Right renal pelvis (tissue), 4 donors: ENCODE measurements around the gene TLX2. TPM values are rescaled to one million over a fixed set of nuclear protein-coding genes. Genes with fewer than 3 reads are reported as not detected.

Experiments used
- DNase-seq, 4 donors: peaks; one replicate each; pipeline ENCODE4 v3.0.0-alpha.2; 2013; ENCODE audit warnings: low read depth in 4 of 4, low spot score in 3 of 4, missing footprints in 1 of 4
- polyA plus RNA-seq, 4 donors: library from polyadenylated mRNA; unstranded; fragments of 120-200 nt; gene quantifications; one replicate each; pipeline ENCODE4 v1.2.1, GENCODE V29; 2013; ENCODE audit not compliant: insufficient read length in 4 of 4

Gene TLX2
- polyA plus RNA-seq, 4 donors: 0.26 TPM; not detected in 3

GRCh38 chr2:74510272-74510671 is 4.0 kb upstream of the TLX2 start:
- DNase-seq: no peak

- DNase-seq: no peak
These were observed 2.9 kb upstream of the TLX2 start for GRCh38 chr2:74511104-74511989.

- DNase-seq: no peak
These were observed 1.3 kb upstream of the TLX2 start for GRCh38 chr2:74512744-74513604.

- no peak for DNase-seq
These were observed 464 bp upstream of the TLX2 start for GRCh38 chr2:74513605-74514367.

GRCh38 chr2:74515271-74515980 is 1.2 kb downstream of the TLX2 start:
- DNase-seq: no peak

- no peak for DNase-seq
These were observed 1.9 kb downstream of the TLX2 start for GRCh38 chr2:74515981-74516633.

GRCh38 chr2:74516650-74517049 is 2.4 kb downstream of the TLX2 start:
- DNase-seq: no peak

GRCh38 chr2:74522516-74522915 is 8.3 kb downstream of the TLX2 start:
- DNase-seq: no peak

GRCh38 chr2:74524005-74524404 is 9.8 kb downstream of the TLX2 start:
- no peak for DNase-seq

GRCh38 chr2:74524955-74525716 is 10.9 kb downstream of the TLX2 start:
- no peak for DNase-seq

GRCh38 chr2:74525717-74526648 is 11.7 kb downstream of the TLX2 start, which contains the start of gene DQX1:
Gene DQX1, minus strand, starts transcription at chr2:74526231. Its CDS starts 502 bp downstream, at chr2:74525729.
- no peak for DNase-seq

GRCh38 chr2:74526649-74527230 is 12.5 kb downstream of the TLX2 start:
- no peak for DNase-seq

GRCh38 chr2:74527741-74528140 is 13.5 kb downstream of the TLX2 start:
- DNase-seq: no peak

GRCh38 chr2:74528600-74529356 is 14.5 kb downstream of the TLX2 start:
- no peak for DNase-seq

- peak; percentile 93 to 98 (median 97) for DNase-seq
These were observed 15.3 kb downstream of the TLX2 start, which contains the start of the genes AUP1 and HTRA2 for GRCh38 chr2:74529357-74530238. Gene AUP1, minus strand, starts transcription at chr2:74529706. Its CDS starts 77 bp downstream, at chr2:74529629. Gene HTRA2, plus strand, starts transcription at chr2:74529933. Its CDS starts 74 bp downstream, at chr2:74530007.
